H1 (cell line): ENCODE measurements around the gene TXNL4B.

Experiments
- EZH2 ChIP-seq: fragments of 200-600 bp; sonication (generic); IDR thresholded peaks from 2 replicates; pipeline ENCODE4 v1.7.1; 2012; ENCODE audit warnings: low read depth, mild to moderate bottlenecking, moderate library complexity, low read length, inconsistent platforms; ENCODE audit not compliant: severe bottlenecking
- SP1 ChIP-seq: IDR thresholded peaks from 2 replicates; pipeline ENCODE4 v1.6.1; 2011; ENCODE audit warnings: low read depth, low read length
- TF ChIP-seq, protein P1 (sequence below), 3 experiments: IDR thresholded peaks; 1 replicate in 2 of 3; 2 replicates in 1 of 3; pipeline versions ENCODE4 v1.5.1 to v1.6.1; 2011; ENCODE audit warnings: low read length in 3 of 3, mild to moderate bottlenecking in 3 of 3, inconsistent platforms in 2 of 3, low read depth in 1 of 3, moderate library complexity in 1 of 3; ENCODE audit not compliant: insufficient read depth in 1 of 3; ENCODE audit errors: control extremely low read depth in 1 of 3

DNA sequence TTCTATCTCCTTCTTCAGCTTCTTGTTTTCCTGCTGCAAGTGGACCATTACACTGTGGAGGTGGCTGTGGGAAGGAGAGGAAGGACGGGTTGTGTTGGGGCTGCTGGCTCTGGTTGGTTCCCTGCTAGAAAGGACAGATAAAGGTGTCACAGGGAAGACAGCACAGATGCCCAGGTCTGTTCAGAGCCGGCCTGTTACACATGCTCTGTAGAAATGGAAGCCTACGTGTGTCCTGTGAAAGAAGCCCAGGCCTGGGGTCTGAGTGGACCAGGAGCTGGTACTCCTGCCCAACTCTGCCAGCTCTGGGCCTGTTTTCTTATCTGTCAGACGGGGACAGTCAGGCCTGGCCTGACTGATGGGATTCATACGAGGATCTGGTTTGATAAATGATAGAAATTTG is 26.6 kb upstream of the TXNL4B start:
- TF ChIP-seq EZH2 = no peak
- TF ChIP-seq, protein P1, sequence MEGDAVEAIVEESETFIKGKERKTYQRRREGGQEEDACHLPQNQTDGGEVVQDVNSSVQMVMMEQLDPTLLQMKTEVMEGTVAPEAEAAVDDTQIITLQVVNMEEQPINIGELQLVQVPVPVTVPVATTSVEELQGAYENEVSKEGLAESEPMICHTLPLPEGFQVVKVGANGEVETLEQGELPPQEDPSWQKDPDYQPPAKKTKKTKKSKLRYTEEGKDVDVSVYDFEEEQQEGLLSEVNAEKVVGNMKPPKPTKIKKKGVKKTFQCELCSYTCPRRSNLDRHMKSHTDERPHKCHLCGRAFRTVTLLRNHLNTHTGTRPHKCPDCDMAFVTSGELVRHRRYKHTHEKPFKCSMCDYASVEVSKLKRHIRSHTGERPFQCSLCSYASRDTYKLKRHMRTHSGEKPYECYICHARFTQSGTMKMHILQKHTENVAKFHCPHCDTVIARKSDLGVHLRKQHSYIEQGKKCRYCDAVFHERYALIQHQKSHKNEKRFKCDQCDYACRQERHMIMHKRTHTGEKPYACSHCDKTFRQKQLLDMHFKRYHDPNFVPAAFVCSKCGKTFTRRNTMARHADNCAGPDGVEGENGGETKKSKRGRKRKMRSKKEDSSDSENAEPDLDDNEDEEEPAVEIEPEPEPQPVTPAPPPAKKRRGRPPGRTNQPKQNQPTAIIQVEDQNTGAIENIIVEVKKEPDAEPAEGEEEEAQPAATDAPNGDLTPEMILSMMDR (IDR thresholded peaks at IDR 0.05; ENCODE audit: control extremely low read depth in 1 of 3, insufficient read depth in 1 of 3, low read depth in 1 of 3, low read length in 3 of 3) = no peak
- no peak for TF ChIP-seq SP1
